OCI-LY7 (cell line): ENCODE data around the gene ZNF292.

Source experiments
- CTCF ChIP-seq: fragments of 200-600 bp; sonication (generic); conservative IDR thresholded peaks from 2 replicates; pipeline ENCODE4 v1.5.1; 2014; ENCODE audit warnings: mild to moderate bottlenecking, antibody characterized with exemption, low read length, moderate library complexity, mixed read lengths
- EZH2phosphoT487 ChIP-seq: fragments of 200-600 bp; sonication (generic); IDR thresholded peaks from 2 replicates; pipeline ENCODE4 v1.6.1; 2018; ENCODE audit warnings: low read depth, borderline replicate concordance, mild to moderate bottlenecking, mixed run types, antibody characterized with exemption, low read length, moderate library complexity, mixed read lengths

DNA sequence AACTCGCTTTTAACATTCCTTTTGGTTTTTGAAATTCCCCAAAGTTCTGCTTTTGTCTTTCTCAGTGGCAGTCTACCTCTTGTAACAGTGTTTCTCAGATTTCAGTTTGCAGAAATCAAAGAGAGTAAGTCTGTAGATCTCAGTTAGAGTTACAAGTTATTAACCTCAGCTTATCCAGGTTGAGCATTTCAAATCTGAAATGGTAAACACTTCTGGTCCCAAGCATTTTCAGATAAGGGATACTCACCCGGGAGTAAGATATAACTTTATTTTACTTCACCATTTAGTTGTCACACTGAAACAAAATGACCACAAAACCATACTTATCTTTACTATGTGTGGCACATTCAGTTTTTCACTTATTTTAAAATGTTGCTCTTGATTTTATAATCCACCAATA lies 9.8 kb downstream of the ZNF292 start:
- TF ChIP-seq CTCF = no peak
- no peak for TF ChIP-seq EZH2phosphoT487
